Testis (tissue), 3 donors: Measurements from ENCODE around the gene ZFYVE28. TPM values are rescaled to one million over a fixed set of nuclear protein-coding genes. Genes with fewer than 3 reads are reported as not detected.

ENCODE experiments used
- DNase-seq: peaks from one replicate; pipeline ENCODE4 v3.0.0-alpha.2; 2019
- H3K27ac ChIP-seq, 2 donors: fragments of 200-600 bp; sonication (generic); one replicate each; pipeline ENCODE4 v1.5.1; 2019
- H3K27me3 ChIP-seq: fragments of 200-600 bp; sonication (generic); one replicate; pipeline ENCODE4 v1.5.1; 2019
- H3K36me3 ChIP-seq: fragments of 200-600 bp; sonication (generic); one replicate; pipeline ENCODE4 v1.5.1; 2017; ENCODE audit warnings: low read depth; ENCODE audit errors: missing control alignments
- H3K4me1 ChIP-seq: fragments of 200-600 bp; sonication (generic); one replicate; pipeline ENCODE4 v1.5.1; 2019
- H3K4me3 ChIP-seq, 2 donors: fragments of 200-600 bp; sonication (generic); one replicate each; pipeline ENCODE4 v1.5.1; 2017 to 2019
- H3K9me3 ChIP-seq: fragments of 200-600 bp; sonication (generic); one replicate; pipeline ENCODE4 v1.5.1; 2017
- POLR2A ChIP-seq: fragments of 450-650 bp; IDR thresholded peaks from one replicate; pipeline ENCODE4 v1.6.1; 2017; ENCODE audit warnings: antibody characterized with exemption, mild to moderate bottlenecking, moderate library complexity
- WGBS, 2 donors: methylation state at CpG; one replicate each; pipeline ENCODE4 v1.1.5; 2018; 5-methylcytosine and 5-hydroxymethylcytosine counted together
- intact Hi-C: fragments of 100-400 bp; cut with DNase I; formaldehyde crosslinking; loops from one replicate; pipeline ENCODE4 v1.15.1; 2023; ENCODE audit warnings: low total_unique reads
- polyA plus RNA-seq: library from polyadenylated mRNA; stranded (reverse); fragments of 350-450 nt; fragmentation: Illumina TruSeq; extraction: RNeasy Lipid Tissue Mini Kit (QIAGEN cat#74804); gene quantifications from one replicate; pipeline ENCODE4 v1.2.3, GENCODE V29; 2014; ENCODE audit warnings: low read depth, low replicate concordance; ENCODE audit not compliant: insufficient read depth
- total RNA-seq, 2 donors: library from RNA; depleted of rRNA; stranded (reverse); fragments of >200 nt; gene quantifications; one replicate each; pipeline ENCODE4 v1.2.3, GENCODE V29; 2016
- TF ChIP-seq, protein P1 (sequence below), 3 experiments: fragments of 450-650 bp in 2 of 3; fragments of 200-600 bp in 1 of 3; sonication (generic) in 1 of 3; IDR thresholded peaks; one replicate each; pipeline ENCODE4 v1.5.1; 2016 to 2019; ENCODE audit warnings: antibody characterized with exemption in 3 of 3, mild to moderate bottlenecking in 2 of 3, moderate library complexity in 1 of 3

The ZFYVE28 gene
- total and polyA plus RNA-seq, 3 donors from 2014 or later, result 14.7 to 55.3 (median 40.5) TPM

DNA sequence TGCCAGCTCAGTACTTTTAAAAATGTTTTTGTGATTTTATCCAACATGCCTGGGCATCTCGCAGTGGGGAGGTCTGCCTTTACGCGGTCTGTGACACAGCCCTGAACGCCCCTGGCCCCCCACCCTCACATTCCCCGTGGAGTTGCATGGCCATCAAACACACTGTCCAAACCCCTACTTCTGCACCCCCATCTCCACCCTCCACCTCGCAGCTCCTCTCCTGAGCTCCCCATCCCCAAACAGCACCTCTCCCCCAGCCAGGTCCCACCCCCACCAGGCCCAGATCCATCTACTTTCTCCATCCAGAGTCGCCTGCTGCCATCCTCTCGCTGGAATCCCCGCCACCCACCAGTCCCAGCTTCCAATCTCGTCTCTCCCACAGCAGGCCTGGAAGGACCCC, 9.5 kb downstream of the ZFYVE28 start:
- TF ChIP-seq, protein P1, sequence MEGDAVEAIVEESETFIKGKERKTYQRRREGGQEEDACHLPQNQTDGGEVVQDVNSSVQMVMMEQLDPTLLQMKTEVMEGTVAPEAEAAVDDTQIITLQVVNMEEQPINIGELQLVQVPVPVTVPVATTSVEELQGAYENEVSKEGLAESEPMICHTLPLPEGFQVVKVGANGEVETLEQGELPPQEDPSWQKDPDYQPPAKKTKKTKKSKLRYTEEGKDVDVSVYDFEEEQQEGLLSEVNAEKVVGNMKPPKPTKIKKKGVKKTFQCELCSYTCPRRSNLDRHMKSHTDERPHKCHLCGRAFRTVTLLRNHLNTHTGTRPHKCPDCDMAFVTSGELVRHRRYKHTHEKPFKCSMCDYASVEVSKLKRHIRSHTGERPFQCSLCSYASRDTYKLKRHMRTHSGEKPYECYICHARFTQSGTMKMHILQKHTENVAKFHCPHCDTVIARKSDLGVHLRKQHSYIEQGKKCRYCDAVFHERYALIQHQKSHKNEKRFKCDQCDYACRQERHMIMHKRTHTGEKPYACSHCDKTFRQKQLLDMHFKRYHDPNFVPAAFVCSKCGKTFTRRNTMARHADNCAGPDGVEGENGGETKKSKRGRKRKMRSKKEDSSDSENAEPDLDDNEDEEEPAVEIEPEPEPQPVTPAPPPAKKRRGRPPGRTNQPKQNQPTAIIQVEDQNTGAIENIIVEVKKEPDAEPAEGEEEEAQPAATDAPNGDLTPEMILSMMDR (IDR thresholded peaks at IDR 0.05), result no peak
- TF ChIP-seq POLR2A, result no peak
- WGBS, 2 donors, result 74 to 81% methylated on average over 9 to 10 of the region's 10 CpGs
- intact Hi-C loops, result no loop called here

DNA sequence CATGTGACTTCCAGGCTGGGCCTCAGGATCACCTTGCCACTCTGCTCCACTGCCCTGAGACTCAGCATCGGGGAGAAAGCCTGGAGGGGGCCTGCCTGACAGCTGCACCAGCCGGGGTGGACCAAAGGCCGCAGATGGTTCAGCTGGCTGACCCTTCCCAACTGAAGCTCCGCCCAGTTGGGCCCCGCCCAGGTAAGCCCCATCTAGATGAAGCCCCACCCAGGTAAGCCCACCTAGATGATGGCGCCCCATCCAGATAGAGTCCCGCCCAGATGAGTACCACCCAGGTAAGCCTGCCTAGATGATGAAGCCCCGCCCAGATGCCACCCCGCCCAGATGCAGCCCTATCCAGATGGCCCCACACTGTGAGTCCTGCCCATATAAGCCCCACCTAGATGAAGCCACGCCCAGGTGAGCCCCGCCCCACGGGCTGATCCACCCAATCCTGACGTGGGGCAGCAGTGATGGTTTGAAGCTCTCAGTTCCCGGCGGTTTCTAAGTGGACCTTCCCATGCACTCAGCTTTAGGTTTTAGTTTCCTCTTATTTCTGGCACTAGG, 10.0 kb downstream of the ZFYVE28 start:
- WGBS, 2 donors, result 74 to 77% methylated on average over 8 to 15 of the region's 15 CpGs

More for the DNA sequence above, 9.5 kb downstream of the ZFYVE28 start:
- no peak for DNase-seq
- no peaks in the 10 kb centered on the region for H3K27me3 ChIP-seq
- H3K27ac ChIP-seq, result no peak overlapping the region
- H3K4me1 ChIP-seq, result peaks cover 17% of the 10 kb centered on the region
- no peaks in the 10 kb centered on the region for H3K9me3 ChIP-seq
- H3K36me3 ChIP-seq, result no peaks in the 10 kb centered on the region
- H3K4me3 ChIP-seq, result no peak overlapping the region

DNA sequence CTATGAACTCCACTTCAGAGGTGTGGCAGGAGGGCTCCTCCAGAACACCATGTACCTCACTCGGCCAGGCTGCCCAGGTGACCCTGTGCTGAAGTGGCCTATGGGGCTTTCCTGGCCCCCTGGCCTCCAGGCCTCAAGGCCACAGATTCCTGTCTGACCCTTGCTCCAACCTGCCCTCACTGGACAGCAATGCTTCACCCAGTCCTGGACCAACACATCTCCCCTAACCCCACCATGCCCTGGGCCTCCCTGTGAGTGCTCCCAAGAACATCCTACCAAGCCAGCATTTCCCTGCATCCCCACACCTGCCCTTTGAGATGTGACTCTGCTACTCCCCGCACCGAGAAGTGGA, 10.5 kb downstream of the ZFYVE28 start:
- H3K27me3 ChIP-seq, result no peaks in the 10 kb centered on the region
- H3K4me3 ChIP-seq, result no peak overlapping the region
- H3K4me1 ChIP-seq, result peaks cover 10% of the 10 kb centered on the region
- TF ChIP-seq, protein P1 (IDR thresholded peaks at IDR 0.05), result no peak
- TF ChIP-seq POLR2A, result no peak
- intact Hi-C loops, result no loop called here
- H3K36me3 ChIP-seq, result no peaks in the 10 kb centered on the region
- 77 to 88% methylated on average over 3 of the region's 3 CpGs for WGBS, 2 donors
- no peak overlapping the region for H3K27ac ChIP-seq
- DNase-seq, result no peak
- no peaks in the 10 kb centered on the region for H3K9me3 ChIP-seq

More for the DNA sequence above, 10.0 kb downstream of the ZFYVE28 start:
- peaks cover 13% of the 10 kb centered on the region for H3K4me1 ChIP-seq
- H3K36me3 ChIP-seq, result no peaks in the 10 kb centered on the region
- no peaks in the 10 kb centered on the region for H3K27me3 ChIP-seq
- H3K9me3 ChIP-seq, result no peaks in the 10 kb centered on the region
- H3K27ac ChIP-seq, result no peak overlapping the region
- no peak overlapping the region for H3K4me3 ChIP-seq
- intact Hi-C loops, result no loop called here
- TF ChIP-seq POLR2A, result no peak
- no peak for DNase-seq

DNA sequence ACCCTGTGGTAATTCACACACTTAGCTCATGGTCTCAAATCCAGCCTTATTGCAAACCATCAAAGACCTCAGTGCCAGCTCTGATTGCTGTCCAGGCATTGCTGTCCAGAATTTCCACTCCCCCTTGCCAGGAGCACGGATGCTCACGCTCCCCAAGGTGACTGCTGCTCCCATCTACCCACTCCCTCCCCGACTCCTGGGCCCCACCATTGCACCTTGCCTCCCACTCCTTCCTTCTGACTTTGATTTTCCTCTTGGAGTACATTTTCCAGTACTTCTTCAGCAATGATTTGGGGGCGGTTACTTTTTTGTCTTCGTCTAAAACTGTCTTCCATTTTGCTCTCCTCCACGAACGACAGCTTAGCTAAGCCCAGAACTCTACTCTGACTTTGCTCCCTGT, 11.5 kb downstream of the ZFYVE28 start:
- H3K4me1 ChIP-seq, result peaks cover 8% of the 10 kb centered on the region
- H3K27me3 ChIP-seq, result no peaks in the 10 kb centered on the region
- no peaks in the 10 kb centered on the region for H3K9me3 ChIP-seq
- TF ChIP-seq POLR2A, result no peak
- TF ChIP-seq, protein P1 (IDR thresholded peaks at IDR 0.05), result no peak
- no peak for DNase-seq
- 74 to 86% methylated on average over 7 of the region's 7 CpGs for WGBS, 2 donors
- H3K36me3 ChIP-seq, result no peaks in the 10 kb centered on the region
- intact Hi-C loops, result no loop called here
- H3K4me3 ChIP-seq, result no peak overlapping the region
- no peak overlapping the region for H3K27ac ChIP-seq

DNA sequence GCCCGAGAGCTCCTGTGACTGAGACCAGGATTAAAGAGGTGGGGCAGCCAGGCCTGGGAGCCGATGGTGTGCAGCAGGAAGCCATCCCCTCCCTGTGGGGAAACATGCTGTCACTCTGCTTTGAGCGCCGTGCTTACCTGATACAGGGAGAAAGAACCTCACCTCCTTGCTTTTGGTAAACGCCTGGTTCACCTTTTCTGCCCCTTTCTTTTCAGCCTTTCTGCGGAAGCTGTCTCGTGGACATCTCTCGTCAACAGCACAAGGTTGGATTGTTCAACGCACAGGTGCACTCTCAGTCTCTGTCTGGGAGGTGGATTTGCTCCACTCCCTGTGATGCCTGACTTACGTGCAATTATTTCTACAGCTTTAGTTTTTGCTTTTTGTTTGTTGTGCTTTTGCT, 12.0 kb downstream of the ZFYVE28 start:
- DNase-seq, result no peak
- 77 to 82% methylated on average over 10 of the region's 10 CpGs for WGBS, 2 donors
- TF ChIP-seq, protein P1 (IDR thresholded peaks at IDR 0.05), result no peak
- TF ChIP-seq POLR2A, result no peak
- H3K4me1 ChIP-seq, result peaks cover 14% of the 10 kb centered on the region
- H3K36me3 ChIP-seq, result no peaks in the 10 kb centered on the region
- no peaks in the 10 kb centered on the region for H3K9me3 ChIP-seq
- no peak overlapping the region for H3K4me3 ChIP-seq
- intact Hi-C loops, result no loop called here
- H3K27me3 ChIP-seq, result no peaks in the 10 kb centered on the region
- no peak overlapping the region for H3K27ac ChIP-seq
